ENCODE measurements around the gene MYO5C.

The MYO5C gene

DNA sequence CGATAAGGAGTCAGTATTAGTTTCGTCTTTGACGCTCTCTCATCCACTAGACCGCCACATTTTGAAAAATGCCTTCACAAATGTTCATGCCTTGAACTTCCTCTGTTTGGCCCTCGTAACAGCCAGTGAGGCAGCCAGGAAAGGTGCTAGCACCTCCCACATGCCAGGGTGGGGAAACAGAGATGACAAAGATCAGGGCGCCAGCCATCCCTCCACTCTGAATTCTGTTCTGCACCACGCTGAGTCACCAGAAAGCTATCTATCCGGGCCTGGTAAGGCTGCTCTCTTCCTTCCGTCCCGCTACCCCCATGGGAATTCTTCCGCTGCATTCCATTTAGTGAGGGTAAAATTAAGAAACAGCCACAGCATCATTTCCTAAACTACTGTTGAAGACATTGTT is 151.7 kb downstream of the MYO5C start:
- DNase-seq: no peak

Data from hippocampal formation (tissue), 2 donors.